Measurements from ENCODE around the gene ADAMTSL4.
A peak's percentile ranks its signal among the peaks of the same experiment; 100 is the strongest.
"Not testable (repeated sequence)": the region's sequence is repeated elsewhere in the genome, so short reads cannot be mapped to it uniquely, and the experiment has no call there.

Gene ADAMTSL4

GRCh38 chr1:150555971-150556865 is 7.0 kb downstream of the ADAMTSL4 start:
- DNase-seq: no peak

GRCh38 chr1:150557065-150557600 is 7.9 kb downstream of the ADAMTSL4 start:
- no peak for DNase-seq

GRCh38 chr1:150557813-150558212 is 8.6 kb downstream of the ADAMTSL4 start:
- no peak for DNase-seq

GRCh38 chr1:150558303-150558704 is 9.1 kb downstream of the ADAMTSL4 start:
- no peak for DNase-seq

GRCh38 chr1:150558761-150559655 is 9.8 kb downstream of the ADAMTSL4 start:
- no peak for DNase-seq

GRCh38 chr1:150559656-150560010 is 10.4 kb downstream of the ADAMTSL4 start:
- DNase-seq: no peak

GRCh38 chr1:150560011-150560438 is 10.8 kb downstream of the ADAMTSL4 start:
- peak; percentile 74 for DNase-seq

- DNase-seq: peak; percentile 82
These were observed 11.5 kb downstream of the ADAMTSL4 start for GRCh38 chr1:150560576-150561253.

- DNase-seq: peak; percentile 51
These were observed 12.2 kb downstream of the ADAMTSL4 start for GRCh38 chr1:150561254-150561973.

- DNase-seq: peak; percentile 80
These were observed 12.8 kb downstream of the ADAMTSL4 start for GRCh38 chr1:150561974-150562445.

- peak; percentile 61 for DNase-seq
These were observed 13.5 kb downstream of the ADAMTSL4 start for GRCh38 chr1:150562446-150563339.

- peak; percentile 42 for DNase-seq
These were observed 14.3 kb downstream of the ADAMTSL4 start for GRCh38 chr1:150563340-150564038.

- DNase-seq: no peak
These were observed 15.1 kb downstream of the ADAMTSL4 start for GRCh38 chr1:150564051-150564991.

- DNase-seq: not testable (repeated sequence)
These were observed 16.2 kb downstream of the ADAMTSL4 start for GRCh38 chr1:150565240-150565991.

GRCh38 chr1:150566589-150567340 is 17.6 kb downstream of the ADAMTSL4 start:
- no peak for DNase-seq

GRCh38 chr1:150567341-150567716 is 18.1 kb downstream of the ADAMTSL4 start:
- peak; percentile 34 for DNase-seq

Measured in activated CD4-positive, alpha-beta T cell treated with anti-CD3 and anti-CD28 coated beads, Interleukin-2, amount 50 U/mL, for 1 hour (primary cell).